ENCODE measurements around the gene ATP6V1A.

The ATP6V1A gene

GRCh38 chr3:113802795-113803455, 56.1 kb downstream of the ATP6V1A start:
- in situ Hi-C loops (cut with MboI; ENCODE audit: low pct_unique_long_range_greater_than_20kb, low sequenced_read_pairs, unreplicated experiment): no loop called here
- DNase-seq (ENCODE audit: low spot score): peak; percentile 31
- no peak for TF ChIP-seq CTCF (IDR thresholded peaks at IDR 0.05; ENCODE audit: extremely low read depth, insufficient read depth, missing control alignments)

- no peak for DNase-seq (ENCODE audit: low spot score)
- no peak for TF ChIP-seq CTCF (IDR thresholded peaks at IDR 0.05; ENCODE audit: extremely low read depth, insufficient read depth, missing control alignments)
- in situ Hi-C loops (cut with MboI; ENCODE audit: low pct_unique_long_range_greater_than_20kb, low sequenced_read_pairs, unreplicated experiment): no loop called here
These were observed 57.8 kb downstream of the ATP6V1A start for GRCh38 chr3:113804661-113805060.

GRCh38 chr3:113805249-113805648, 58.4 kb downstream of the ATP6V1A start:
- no peak for TF ChIP-seq CTCF (IDR thresholded peaks at IDR 0.05; ENCODE audit: extremely low read depth, insufficient read depth, missing control alignments)
- in situ Hi-C loops (cut with MboI; ENCODE audit: low pct_unique_long_range_greater_than_20kb, low sequenced_read_pairs, unreplicated experiment): no loop called here
- no peak for DNase-seq (ENCODE audit: low spot score)

GRCh38 chr3:113812854-113813253, 66.0 kb downstream of the ATP6V1A start:
- no peak for TF ChIP-seq CTCF (IDR thresholded peaks at IDR 0.05; ENCODE audit: extremely low read depth, insufficient read depth, missing control alignments)
- no peak for DNase-seq (ENCODE audit: low spot score)
- in situ Hi-C loops (cut with MboI; ENCODE audit: low pct_unique_long_range_greater_than_20kb, low sequenced_read_pairs, unreplicated experiment): no loop called here

- in situ Hi-C loops (cut with MboI; ENCODE audit: low pct_unique_long_range_greater_than_20kb, low sequenced_read_pairs, unreplicated experiment): no loop called here
- TF ChIP-seq CTCF (IDR thresholded peaks at IDR 0.05; ENCODE audit: extremely low read depth, insufficient read depth, missing control alignments): no peak
- DNase-seq (ENCODE audit: low spot score): no peak
These were observed 73.0 kb downstream of the ATP6V1A start for GRCh38 chr3:113819866-113820265.

GRCh38 chr3:113825090-113825489, 78.3 kb downstream of the ATP6V1A start:
- DNase-seq (ENCODE audit: low spot score): peak; percentile 68
- in situ Hi-C loops (cut with MboI; ENCODE audit: low pct_unique_long_range_greater_than_20kb, low sequenced_read_pairs, unreplicated experiment): no loop called here
- no peak for TF ChIP-seq CTCF (IDR thresholded peaks at IDR 0.05; ENCODE audit: extremely low read depth, insufficient read depth, missing control alignments)
